ENCODE measurements around the gene FAM162A. TPM values are rescaled to one million over a fixed set of nuclear protein-coding genes. Genes with fewer than 3 reads are reported as not detected.

Gene FAM162A
- total and polyA plus RNA-seq, 8 donors: 21.0 to 137 (median 50.2) TPM

DNA sequence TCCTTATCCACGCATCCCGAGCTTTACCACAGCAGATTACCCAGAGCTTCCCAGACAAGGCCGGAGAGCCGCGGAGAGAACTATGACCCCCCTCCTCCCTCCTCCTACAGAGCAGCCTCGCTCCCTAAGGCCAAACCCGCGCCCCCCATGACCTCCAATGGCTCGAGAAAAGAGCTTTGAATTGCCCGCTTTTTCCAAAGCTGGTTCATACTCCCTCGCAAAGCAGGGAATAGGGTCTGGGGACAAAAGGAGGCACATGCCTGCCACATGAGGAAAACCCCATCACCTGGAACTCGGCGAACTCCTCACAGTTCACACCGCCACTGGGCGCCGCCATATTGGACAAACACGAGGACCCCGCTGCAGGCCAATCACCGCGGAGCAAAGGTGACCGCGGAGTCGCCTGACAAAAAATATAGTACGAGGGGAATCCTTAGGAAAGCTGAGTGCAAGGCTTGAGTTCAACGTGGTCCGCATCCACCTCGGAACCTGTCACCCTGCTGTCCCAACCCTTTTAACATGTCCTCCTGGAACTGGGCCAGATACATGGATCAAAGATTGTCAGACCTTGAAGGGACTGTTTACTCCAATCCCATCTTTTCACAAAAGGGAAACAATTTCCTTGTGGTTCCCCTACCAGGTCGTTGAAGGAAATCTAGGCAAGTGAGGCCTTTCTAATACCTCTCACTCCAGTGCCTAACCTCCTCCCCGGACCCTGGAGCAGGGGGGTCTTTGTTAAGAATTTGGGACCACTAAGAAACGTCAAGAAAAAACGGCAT, 905 bp upstream of the FAM162A start, which contains the start of gene MIX23:
MIX23 (minus strand) TSS at position 344 of the 779 bp plus-strand sequence; CDS start at position 337, 7 bp downstream.
- H3K4me3 ChIP-seq: peak within 1 kb of the TSS; percentile 62 to 96 (median 82)
- 0 to 1% (median 0%) methylated on average over 27 to 31 of the region's 31 CpGs for WGBS, 5 donors
- TF ChIP-seq EP300 (IDR thresholded peaks at IDR 0.05) (no peak), POLR2A (IDR thresholded peaks at IDR 0.05) (no peak), POLR2AphosphoS5 (IDR thresholded peaks at IDR 0.05) (peak; percentile 47 to 78 (median 59))
- TF ChIP-seq, protein P1, sequence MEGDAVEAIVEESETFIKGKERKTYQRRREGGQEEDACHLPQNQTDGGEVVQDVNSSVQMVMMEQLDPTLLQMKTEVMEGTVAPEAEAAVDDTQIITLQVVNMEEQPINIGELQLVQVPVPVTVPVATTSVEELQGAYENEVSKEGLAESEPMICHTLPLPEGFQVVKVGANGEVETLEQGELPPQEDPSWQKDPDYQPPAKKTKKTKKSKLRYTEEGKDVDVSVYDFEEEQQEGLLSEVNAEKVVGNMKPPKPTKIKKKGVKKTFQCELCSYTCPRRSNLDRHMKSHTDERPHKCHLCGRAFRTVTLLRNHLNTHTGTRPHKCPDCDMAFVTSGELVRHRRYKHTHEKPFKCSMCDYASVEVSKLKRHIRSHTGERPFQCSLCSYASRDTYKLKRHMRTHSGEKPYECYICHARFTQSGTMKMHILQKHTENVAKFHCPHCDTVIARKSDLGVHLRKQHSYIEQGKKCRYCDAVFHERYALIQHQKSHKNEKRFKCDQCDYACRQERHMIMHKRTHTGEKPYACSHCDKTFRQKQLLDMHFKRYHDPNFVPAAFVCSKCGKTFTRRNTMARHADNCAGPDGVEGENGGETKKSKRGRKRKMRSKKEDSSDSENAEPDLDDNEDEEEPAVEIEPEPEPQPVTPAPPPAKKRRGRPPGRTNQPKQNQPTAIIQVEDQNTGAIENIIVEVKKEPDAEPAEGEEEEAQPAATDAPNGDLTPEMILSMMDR (IDR thresholded peaks at IDR 0.05): peak in 1 of 7 experiments; percentile 13
- peak; percentile 85 to 95 for DNase-seq
- peak within 1 kb of the TSS; percentile 90 to 98 (median 92) for H3K27ac ChIP-seq
- peaks cover 0 to 13% (median 6%) of the 10 kb centered on the region in 4 donors for H3K36me3 ChIP-seq
- no peaks in the 10 kb centered on the region for H3K9me3 ChIP-seq
- peaks cover 11 to 51% (median 34%) of the 10 kb centered on the region in 4 donors for H3K4me1 ChIP-seq
- intact Hi-C loops (cut with DNase I; ENCODE audit: low total_unique reads): no loop called here
- H3K27me3 ChIP-seq: no peaks in the 10 kb centered on the region

- H3K27me3 ChIP-seq: no peaks in the 10 kb centered on the region
- H3K27ac ChIP-seq: no peak overlapping the region
- no peak for DNase-seq
- peaks cover 0 to 7% (median 2%) of the 10 kb centered on the region in 4 donors for H3K36me3 ChIP-seq
- intact Hi-C loops (cut with DNase I; ENCODE audit: low total_unique reads): no loop called here
- TF ChIP-seq, protein P1 (IDR thresholded peaks at IDR 0.05): no peak
- TF ChIP-seq POLR2A (IDR thresholded peaks at IDR 0.05): no peak
- TF ChIP-seq POLR2AphosphoS5 (IDR thresholded peaks at IDR 0.05): no peak
- TF ChIP-seq EP300 (IDR thresholded peaks at IDR 0.05): no peak
- no peak overlapping the region for H3K4me3 ChIP-seq
- peaks cover 11 to 40% (median 25%) of the 10 kb centered on the region in 4 donors for H3K4me1 ChIP-seq
- H3K9me3 ChIP-seq: no peaks in the 10 kb centered on the region
- 84 to 87% (median 85%) methylated on average over 3 of the region's 3 CpGs for WGBS, 5 donors
Observed at GRCh38 chr3:122387709-122388108, 3.7 kb downstream of the FAM162A start.

DNA sequence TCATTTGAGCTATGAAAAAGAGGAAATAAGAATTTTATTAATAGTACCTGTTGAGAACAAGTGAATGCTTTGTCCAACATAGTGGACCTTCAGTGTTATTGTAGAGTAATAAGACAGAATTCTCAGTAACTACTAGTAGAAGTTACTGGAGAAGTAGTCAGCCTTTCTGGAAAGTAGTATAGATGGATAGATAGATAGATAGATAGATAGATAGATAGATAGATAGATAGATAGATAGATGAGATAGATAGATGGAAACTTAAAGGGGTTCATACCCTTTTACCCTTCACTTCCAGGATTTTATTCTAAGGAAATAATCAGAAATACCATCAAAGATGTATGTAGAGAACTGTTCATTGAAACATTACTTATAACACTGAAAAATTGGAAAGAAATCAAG, 5.2 kb downstream of the FAM162A start:
- DNase-seq: no peak
- Histone ChIP-seq H3K4me1 (peaks cover 17 to 50% (median 29%) of the 10 kb centered on the region in 4 donors), H3K27me3 (no peaks in the 10 kb centered on the region), H3K36me3 (peaks cover 0 to 14% (median 5%) of the 10 kb centered on the region in 4 donors), H3K4me3 (no peak overlapping the region), H3K9me3 (no peaks in the 10 kb centered on the region), H3K27ac (no peak overlapping the region)
- intact Hi-C loops (cut with DNase I; ENCODE audit: low total_unique reads): no loop called here
- no peak for TF ChIP-seq POLR2AphosphoS5 (IDR thresholded peaks at IDR 0.05)
- TF ChIP-seq, protein P1 (IDR thresholded peaks at IDR 0.05): no peak
- no peak for TF ChIP-seq EP300 (IDR thresholded peaks at IDR 0.05)
- TF ChIP-seq POLR2A (IDR thresholded peaks at IDR 0.05): no peak

GRCh38 chr3:122389892-122390291, 5.9 kb downstream of the FAM162A start:
- intact Hi-C loops (cut with DNase I; ENCODE audit: low total_unique reads): loop anchor here (10.0 kb wide), 1 partner anchor 295 kb away; the partner anchor contains the start of gene PARP14
- Histone ChIP-seq H3K4me1 (peaks cover 17 to 45% (median 26%) of the 10 kb centered on the region in 4 donors), H3K4me3 (no peak overlapping the region), H3K27me3 (no peaks in the 10 kb centered on the region), H3K36me3 (peaks cover 0 to 14% (median 5%) of the 10 kb centered on the region in 4 donors), H3K9me3 (no peaks in the 10 kb centered on the region), H3K27ac (peak overlapping the region in 2 of 5 donors; percentile 34 to 36)
- no peak for DNase-seq
- TF ChIP-seq POLR2AphosphoS5 (IDR thresholded peaks at IDR 0.05): no peak
- TF ChIP-seq, protein P1 (IDR thresholded peaks at IDR 0.05): no peak
- TF ChIP-seq POLR2A (IDR thresholded peaks at IDR 0.05): no peak
- WGBS, 5 donors: 86 to 91% (median 86%) methylated on average over 4 of the region's 4 CpGs
